Stimulated activated CD4-positive, alpha-beta T cell treated with anti-CD3 and anti-CD28 coated beads, Interleukin-15, amount 100 ng/mL, for 24 hours (primary cell): ENCODE data around the gene TRABD2B.

Experiments used
- DNase-seq: peaks from one replicate; pipeline ENCODE4 v3.0.0-alpha.2; 2020

The TRABD2B gene

GRCh38 chr1:47788761-47789160 is 208.4 kb downstream of the TRABD2B start:
- no peak for DNase-seq

- no peak for DNase-seq
These were observed 209.6 kb downstream of the TRABD2B start for GRCh38 chr1:47787560-47787959.

GRCh38 chr1:47786316-47786715 is 210.9 kb downstream of the TRABD2B start:
- no peak for DNase-seq

- no peak for DNase-seq
These were observed 211.5 kb downstream of the TRABD2B start for GRCh38 chr1:47785561-47786271.

GRCh38 chr1:47785118-47785517 is 212.1 kb downstream of the TRABD2B start:
- no peak for DNase-seq

- DNase-seq, result no peak
These were observed 212.7 kb downstream of the TRABD2B start for GRCh38 chr1:47784497-47784822.

- DNase-seq, result no peak
These were observed 213.3 kb downstream of the TRABD2B start for GRCh38 chr1:47783638-47784496.

GRCh38 chr1:47782414-47783166 is 214.6 kb downstream of the TRABD2B start:
- no peak for DNase-seq

- DNase-seq, result no peak
These were observed 215.8 kb downstream of the TRABD2B start for GRCh38 chr1:47781171-47781959.

GRCh38 chr1:47780469-47780995 is 216.7 kb downstream of the TRABD2B start:
- no peak for DNase-seq

GRCh38 chr1:47779613-47780012 is 217.6 kb downstream of the TRABD2B start:
- no peak for DNase-seq

GRCh38 chr1:47778280-47778679 is 218.9 kb downstream of the TRABD2B start:
- no peak for DNase-seq

- no peak for DNase-seq
These were observed 219.9 kb downstream of the TRABD2B start for GRCh38 chr1:47777322-47777721.

GRCh38 chr1:47776667-47777131 is 220.5 kb downstream of the TRABD2B start:
- no peak for DNase-seq

GRCh38 chr1:47774986-47775834 is 222.0 kb downstream of the TRABD2B start:
- no peak for DNase-seq

- no peak for DNase-seq
These were observed 224.1 kb downstream of the TRABD2B start for GRCh38 chr1:47772960-47773682.

- no peak for DNase-seq
These were observed 224.9 kb downstream of the TRABD2B start for GRCh38 chr1:47772281-47772680.

- DNase-seq, result no peak
These were observed 225.4 kb downstream of the TRABD2B start for GRCh38 chr1:47771751-47772150.

- no peak for DNase-seq
These were observed 227.2 kb downstream of the TRABD2B start for GRCh38 chr1:47769983-47770382.

- DNase-seq, result no peak
These were observed 227.9 kb downstream of the TRABD2B start for GRCh38 chr1:47769295-47769694.

- no peak for DNase-seq
These were observed 229.5 kb downstream of the TRABD2B start for GRCh38 chr1:47767741-47768100.
